Measurements from ENCODE around the gene PDZRN3.

GRCh38 chr3:73473898-73474416, 150.8 kb downstream of the PDZRN3 start:
- no peak for TF ChIP-seq CTCF (IDR thresholded peaks at IDR 0.05)
- TF ChIP-seq POLR2A (IDR thresholded peaks at IDR 0.05) = no peak

Measured in Peyer's patch (tissue), 4 donors.